Measurements from ENCODE around the gene GRK7.

DNA sequence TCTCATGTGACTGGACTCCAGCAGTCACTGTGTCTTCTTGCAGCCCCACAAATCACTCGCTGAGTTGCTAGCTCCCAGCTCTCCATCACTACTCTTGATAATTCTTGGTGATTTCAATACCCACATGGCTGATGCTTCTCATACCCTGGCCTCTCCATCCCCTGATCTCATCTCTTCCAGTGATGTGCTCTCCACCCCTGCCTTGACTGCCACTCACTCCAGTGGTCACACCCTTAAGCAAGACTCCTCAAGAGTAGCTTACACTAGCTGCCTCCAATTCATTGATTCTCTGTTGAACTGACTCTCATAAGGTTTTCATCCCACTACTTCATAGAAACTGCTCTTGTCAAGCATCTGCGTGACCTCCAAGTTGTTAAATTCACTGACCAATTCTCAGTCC, 837 bp downstream of the GRK7 start:
- TF ChIP-seq GATA2 (IDR thresholded peaks at IDR 0.05; ENCODE audit: low read depth, low read length): no peak
- no peak for TF ChIP-seq GATA3 (IDR thresholded peaks at IDR 0.05; ENCODE audit: low read depth, low read length)

Measured in SH-SY5Y (cell line).